Gastroesophageal sphincter (tissue), 3 donors: ENCODE results near the gene PDGFA.

Source experiments
- CTCF ChIP-seq, 4 experiments: fragments of 200-600 bp in 2 of 4; fragments of 450-650 bp in 2 of 4; sonication (generic) in 1 of 4; IDR thresholded peaks; one replicate each; pipeline ENCODE4 v1.5.1; 2017 to 2019; ENCODE audit warnings: antibody characterized with exemption in 4 of 4, mild to moderate bottlenecking in 2 of 4, moderate library complexity in 2 of 4
- EP300 ChIP-seq: sonication (generic); formaldehyde crosslinking; IDR thresholded peaks from one replicate; pipeline ENCODE4 v1.6.1; 2017; ENCODE audit warnings: antibody characterized with exemption, mild to moderate bottlenecking
- POLR2A ChIP-seq, 2 donors: fragments of 450-650 bp; IDR thresholded peaks; one replicate each; pipeline ENCODE4 v1.6.1; 2017; ENCODE audit warnings: antibody characterized with exemption in 2 of 2, mild to moderate bottlenecking in 2 of 2, moderate library complexity in 1 of 2
- POLR2AphosphoS5 ChIP-seq: sonication (generic); formaldehyde crosslinking; IDR thresholded peaks from one replicate; pipeline ENCODE4 v1.6.1; 2017; ENCODE audit warnings: antibody characterized with exemption

- TF ChIP-seq CTCF (IDR thresholded peaks at IDR 0.05) (no peak), POLR2AphosphoS5 (no peak), POLR2A (IDR thresholded peaks at IDR 0.05) (no peak), EP300 (no peak)
These were observed 44.8 kb downstream of the PDGFA start for GRCh38 chr7:474605-475424.
